ENCODE measurements around the gene TMCC2.

- TF ChIP-seq CTCF (IDR thresholded peaks at IDR 0.05) = no peak
- no peak for TF ChIP-seq EZH2 (IDR thresholded peaks at IDR 0.05)
Observed at GRCh38 chr1:205274041-205274691, 46.4 kb downstream of the TMCC2 start.

Measured in neural progenitor cell (in vitro differentiated cells).